ELR (cell line): ENCODE results near the gene MID1.

ENCODE experiments used
- DNase-seq: peaks from one replicate; pipeline ENCODE4 v3.0.0-alpha.2; 2015; ENCODE audit warnings: low read depth

The MID1 gene

DNA sequence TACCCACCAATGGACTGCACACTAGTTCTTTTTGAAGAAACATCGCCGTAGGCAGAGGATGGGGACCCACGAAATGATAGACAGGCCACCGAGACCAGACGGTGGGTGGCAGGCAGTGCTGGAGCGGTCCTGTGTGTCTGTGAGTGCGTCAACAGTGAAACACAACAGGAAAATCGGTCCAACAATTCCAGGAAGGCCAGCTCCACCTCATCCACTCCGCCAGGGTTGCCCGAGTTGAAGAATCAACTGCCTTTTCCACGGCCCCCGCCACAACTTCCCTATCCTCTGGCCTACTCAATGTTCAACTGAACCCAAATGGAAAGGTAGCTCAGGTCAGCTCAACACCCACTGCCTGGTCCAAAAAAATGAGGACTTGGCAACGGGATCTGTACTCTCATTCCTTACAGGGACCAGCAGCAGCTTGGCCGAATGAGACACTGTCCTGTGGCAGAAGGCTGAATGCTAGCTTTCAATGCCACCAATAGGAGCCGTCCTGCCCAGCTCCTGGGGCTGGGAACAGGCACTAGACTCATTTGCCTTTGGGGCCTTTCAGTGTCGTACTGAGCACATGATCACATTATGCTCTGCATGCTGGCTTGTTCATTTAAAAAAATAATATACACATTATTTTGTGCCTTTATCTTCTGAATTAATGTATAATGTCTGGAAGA lies 43.5 kb downstream of the MID1 start:
- no peak for DNase-seq

DNA sequence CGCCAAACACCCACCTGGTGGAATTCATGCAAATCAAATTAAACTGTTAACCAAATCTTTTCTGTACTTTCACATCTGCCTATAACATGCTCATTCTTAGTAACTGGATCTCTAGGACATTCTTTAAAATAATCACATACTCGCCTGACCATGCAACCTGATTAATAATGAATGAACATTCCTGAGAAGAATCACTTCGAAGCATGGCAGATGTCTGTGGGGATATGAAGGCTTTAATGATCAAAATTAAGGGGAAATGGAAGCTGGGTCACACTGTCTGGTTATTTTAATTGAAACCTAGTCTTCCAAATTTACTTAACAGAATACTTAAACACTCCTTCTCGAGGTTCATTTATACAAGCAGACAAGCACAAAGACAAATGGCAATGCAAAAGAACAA lies 44.2 kb downstream of the MID1 start:
- no peak for DNase-seq

GRCh38 chrX:10574663-10575062 lies 45.7 kb downstream of the MID1 start:
- peak; percentile 57 for DNase-seq

GRCh38 chrX:10571260-10571659 lies 49.1 kb downstream of the MID1 start:
- DNase-seq = no peak

DNA sequence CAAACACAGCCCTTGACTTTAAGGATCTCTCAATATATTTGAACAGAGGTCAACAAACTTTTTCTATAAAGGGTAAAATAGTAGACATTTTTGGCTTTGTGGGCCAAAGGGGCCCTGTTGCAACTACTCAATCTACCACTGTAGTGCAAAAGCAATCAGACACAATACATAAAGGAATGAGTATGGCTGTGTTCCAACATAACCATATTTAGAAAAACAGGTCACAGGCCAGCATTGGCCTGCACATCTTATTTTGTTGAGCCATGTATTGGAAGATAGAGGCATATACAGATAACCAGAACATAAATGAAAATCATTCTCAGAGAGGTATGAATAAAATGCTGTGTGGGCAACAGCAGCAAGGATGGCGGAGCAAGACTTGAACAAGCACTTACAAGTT lies 49.8 kb downstream of the MID1 start:
- no peak for DNase-seq

- peak; percentile 39 for DNase-seq
Measured at GRCh38 chrX:10569946-10570345, 50.4 kb downstream of the MID1 start.

DNA sequence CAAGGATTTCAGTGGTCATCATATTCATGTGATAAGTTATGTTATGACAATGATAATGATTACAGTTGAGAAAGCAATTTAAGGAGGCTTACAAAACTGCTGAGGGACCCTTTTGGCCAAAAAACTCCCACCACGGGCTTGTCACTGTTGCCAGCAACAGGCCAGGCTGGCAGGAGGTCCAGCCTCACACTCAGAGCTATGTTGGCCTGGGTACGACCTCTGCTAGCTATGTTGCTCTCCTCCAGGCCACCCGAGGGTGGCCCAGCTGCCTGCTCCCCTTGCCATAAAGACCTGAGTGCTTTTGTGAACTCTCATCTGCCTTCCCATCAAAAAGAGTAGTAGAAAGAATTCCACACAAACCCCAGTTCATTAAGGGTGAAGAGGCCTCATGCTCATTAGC lies 52.0 kb downstream of the MID1 start:
- no peak for DNase-seq

GRCh38 chrX:10567136-10567535 lies 53.2 kb downstream of the MID1 start:
- DNase-seq = no peak

DNA sequence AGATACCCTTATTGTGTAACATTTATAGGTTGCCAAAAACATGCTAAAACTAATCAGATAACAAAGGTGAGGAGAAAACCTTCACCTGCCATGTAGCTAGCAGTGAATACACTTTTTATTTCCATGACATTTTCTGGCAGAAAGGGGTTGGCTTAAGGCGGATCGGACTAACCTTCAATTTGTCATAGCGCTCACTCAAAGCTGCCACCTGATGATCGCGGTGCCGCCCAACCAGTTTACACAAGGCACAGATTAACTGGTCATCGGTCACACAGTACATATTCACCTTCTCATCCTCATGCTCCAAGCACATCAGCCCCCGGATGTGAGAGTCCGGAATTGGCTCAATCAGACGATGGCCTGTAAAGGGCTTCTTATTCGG lies 53.7 kb downstream of the MID1 start:
- DNase-seq = no peak

- DNase-seq = no peak
Measured at GRCh38 chrX:10564484-10564883, 55.9 kb downstream of the MID1 start.

DNA sequence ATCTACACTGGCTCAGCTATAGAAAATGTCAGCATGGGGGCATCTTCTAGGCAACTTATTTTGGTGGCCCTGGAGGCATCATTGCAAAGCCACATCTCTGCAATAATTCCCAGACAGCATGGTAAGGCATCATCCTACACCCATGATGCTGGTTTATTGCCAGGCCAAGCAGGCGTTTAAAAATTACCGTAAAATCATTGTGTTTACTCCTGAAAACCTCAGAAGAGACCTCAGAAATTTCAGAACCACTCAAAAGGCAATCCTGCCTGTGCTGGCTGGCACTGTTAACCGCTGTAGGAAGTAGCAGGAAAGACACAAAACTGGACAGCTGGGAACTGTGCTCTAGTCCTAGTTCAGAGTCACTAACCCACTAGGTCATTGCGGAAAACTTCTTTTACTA lies 63.2 kb downstream of the MID1 start:
- DNase-seq = no peak

GRCh38 chrX:10556405-10556804 lies 64.0 kb downstream of the MID1 start:
- no peak for DNase-seq

DNA sequence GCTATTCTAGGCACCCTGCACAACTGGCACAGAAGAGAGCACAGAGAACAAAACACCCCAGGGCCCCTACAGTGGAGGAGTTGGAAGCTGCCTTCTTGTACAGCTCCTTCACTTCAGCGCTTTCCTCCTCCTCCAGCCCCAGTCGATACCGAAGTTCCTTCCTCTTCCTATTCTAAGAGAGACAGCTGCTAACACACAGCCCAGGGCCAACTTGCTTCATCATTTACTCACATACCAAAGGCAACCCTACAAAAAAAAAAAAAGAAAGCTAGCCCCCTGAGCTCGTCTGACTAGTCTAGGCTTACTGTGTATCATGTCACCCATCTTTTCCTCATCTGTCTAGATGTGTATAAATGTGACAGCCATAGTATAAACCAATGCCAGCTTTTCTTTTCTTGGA lies 64.5 kb downstream of the MID1 start:
- DNase-seq = no peak

- no peak for DNase-seq
Measured at GRCh38 chrX:10554612-10555270, 65.6 kb downstream of the MID1 start.

GRCh38 chrX:10549280-10549679 lies 71.1 kb downstream of the MID1 start:
- peak; percentile 57 for DNase-seq

- peak; percentile 25 for DNase-seq
Measured at GRCh38 chrX:10548688-10549087, 71.7 kb downstream of the MID1 start.

GRCh38 chrX:10545882-10546281 lies 74.5 kb downstream of the MID1 start:
- DNase-seq = no peak

DNA sequence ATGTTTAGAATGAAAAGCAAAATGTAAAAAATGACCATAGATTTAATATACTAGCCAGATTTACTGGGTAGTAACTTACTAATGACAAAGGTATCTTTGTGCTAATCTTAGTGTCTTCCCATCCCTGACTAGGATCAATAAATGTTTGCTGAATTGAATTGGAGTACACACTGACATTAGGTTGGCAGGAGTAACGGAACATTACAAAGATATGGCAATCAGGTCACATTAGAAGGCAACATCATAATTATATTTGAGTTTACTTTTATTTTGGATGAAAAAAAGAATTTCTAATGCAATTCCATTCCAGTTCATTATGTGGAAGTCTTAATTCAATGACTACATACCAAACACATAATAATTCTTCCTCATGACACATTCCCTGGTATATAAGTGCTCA lies 77.8 kb downstream of the MID1 start:
- DNase-seq = no peak

GRCh38 chrX:10538831-10539230 lies 81.6 kb downstream of the MID1 start:
- no peak for DNase-seq

DNA sequence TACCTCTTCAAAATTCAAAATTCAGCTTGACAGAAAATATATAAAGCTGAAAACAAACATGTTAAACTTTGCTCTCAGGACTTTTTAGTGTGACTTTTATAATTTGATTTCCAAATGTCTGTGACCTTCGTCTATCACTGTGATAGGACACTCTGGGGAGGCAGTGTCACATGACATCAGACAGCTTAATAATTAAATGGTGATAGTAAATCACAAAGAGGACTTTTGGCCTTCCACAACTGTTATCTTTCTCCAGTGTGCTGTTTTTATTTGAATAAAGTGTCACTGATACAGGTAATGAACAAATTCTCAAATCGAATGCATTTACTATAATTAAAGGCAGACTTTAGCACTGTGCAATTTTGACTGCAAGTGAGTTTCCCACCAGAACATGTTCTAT lies 83.1 kb downstream of the MID1 start:
- DNase-seq = no peak

- DNase-seq = no peak
Measured at GRCh38 chrX:10536744-10537143, 83.6 kb downstream of the MID1 start.

GRCh38 chrX:10534611-10535010 lies 85.8 kb downstream of the MID1 start:
- DNase-seq = peak; percentile 42

GRCh38 chrX:10533696-10534365 lies 86.6 kb downstream of the MID1 start:
- peak; percentile 56 for DNase-seq

DNA sequence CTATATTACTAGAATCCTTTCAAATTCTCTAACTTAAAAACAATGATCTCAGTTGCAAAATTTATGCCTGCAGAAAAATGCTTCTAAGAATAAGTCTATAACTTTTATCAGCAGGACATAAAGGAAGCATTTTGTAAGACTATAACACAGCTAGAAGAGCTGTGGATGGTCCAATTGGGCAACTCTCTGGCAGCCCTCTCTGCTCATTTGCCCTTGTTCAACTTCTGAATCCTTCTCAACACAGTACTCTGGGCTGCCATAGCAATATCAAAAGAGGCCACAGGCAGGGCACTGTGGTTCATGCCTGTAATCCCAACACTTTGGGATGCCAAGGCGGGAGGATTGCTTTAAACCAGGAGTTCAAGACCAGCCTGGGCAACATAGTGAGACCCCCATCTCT lies 88.5 kb downstream of the MID1 start:
- no peak for DNase-seq
